Activated B cell treated with CpG ODN at 0.5 μM for 24 hours (primary cell): ENCODE results near the gene AHDC1. TPM values are rescaled to one million over a fixed set of nuclear protein-coding genes. Genes with fewer than 3 reads are reported as not detected.

Experiments used
- ATAC-seq: fragments of 200-7000 bp; cut with Tn5 transposase; one replicate; pipeline ENCODE4 v1.10.0; 2021; ENCODE audit warnings: low read depth, mild to moderate bottlenecking, moderate library complexity
- CTCF ChIA-PET: fragments of 350-600 bp; sonication (Branson Sonifier 250); formaldehyde crosslinking; loops from one replicate; lab custom pipeline; 2021; ENCODE audit warnings: antibody characterized with exemption; lab: Charles Lee
- POLR2A ChIA-PET: fragments of 350-600 bp; sonication (Branson Sonifier 250); formaldehyde crosslinking; loops from one replicate; lab custom pipeline; 2021; ENCODE audit warnings: antibody characterized with exemption; lab: Charles Lee
- DNase-seq: peaks from one replicate; pipeline ENCODE4 v3.0.0; 2022
- H3K27ac Mint-ChIP-seq: one replicate; pipeline ENCODE4 v1.8.0; 2020; ENCODE audit warnings: mixed read lengths
- H3K27me3 Mint-ChIP-seq: one replicate; pipeline ENCODE4 v1.8.0; 2021; ENCODE audit warnings: mixed read lengths
- H3K36me3 Mint-ChIP-seq: one replicate; pipeline ENCODE4 v1.8.0; 2021; ENCODE audit warnings: low read depth, mixed read lengths
- H3K4me1 Mint-ChIP-seq: one replicate; pipeline ENCODE4 v1.8.0; 2021; ENCODE audit warnings: mixed read lengths
- H3K4me3 Mint-ChIP-seq: one replicate; pipeline ENCODE4 v1.8.0; 2020; ENCODE audit warnings: mild to moderate bottlenecking, mixed read lengths
- H3K9me3 Mint-ChIP-seq: one replicate; pipeline ENCODE4 v1.8.0; 2020; ENCODE audit warnings: mixed read lengths
- intact Hi-C: fragments of 100-400 bp; cut with micrococcal nuclease; formaldehyde crosslinking; loops from one replicate; pipeline ENCODE4 v1.15.1; 2024
- total RNA-seq: library from RNA; stranded (reverse); gene quantifications from 2 replicates; pipeline ENCODE4 v1.2.3, GENCODE V29; 2022
- TF ChIP-seq, protein P1 (sequence below): fragments of 200-600 bp; IDR thresholded peaks from one replicate; pipeline ENCODE4 v1.8.0; 2022; ENCODE audit warnings: antibody characterized with exemption, mild to moderate bottlenecking

Gene AHDC1
- total RNA-seq, 1 donor from 2014 or later = 22.4 TPM

DNA sequence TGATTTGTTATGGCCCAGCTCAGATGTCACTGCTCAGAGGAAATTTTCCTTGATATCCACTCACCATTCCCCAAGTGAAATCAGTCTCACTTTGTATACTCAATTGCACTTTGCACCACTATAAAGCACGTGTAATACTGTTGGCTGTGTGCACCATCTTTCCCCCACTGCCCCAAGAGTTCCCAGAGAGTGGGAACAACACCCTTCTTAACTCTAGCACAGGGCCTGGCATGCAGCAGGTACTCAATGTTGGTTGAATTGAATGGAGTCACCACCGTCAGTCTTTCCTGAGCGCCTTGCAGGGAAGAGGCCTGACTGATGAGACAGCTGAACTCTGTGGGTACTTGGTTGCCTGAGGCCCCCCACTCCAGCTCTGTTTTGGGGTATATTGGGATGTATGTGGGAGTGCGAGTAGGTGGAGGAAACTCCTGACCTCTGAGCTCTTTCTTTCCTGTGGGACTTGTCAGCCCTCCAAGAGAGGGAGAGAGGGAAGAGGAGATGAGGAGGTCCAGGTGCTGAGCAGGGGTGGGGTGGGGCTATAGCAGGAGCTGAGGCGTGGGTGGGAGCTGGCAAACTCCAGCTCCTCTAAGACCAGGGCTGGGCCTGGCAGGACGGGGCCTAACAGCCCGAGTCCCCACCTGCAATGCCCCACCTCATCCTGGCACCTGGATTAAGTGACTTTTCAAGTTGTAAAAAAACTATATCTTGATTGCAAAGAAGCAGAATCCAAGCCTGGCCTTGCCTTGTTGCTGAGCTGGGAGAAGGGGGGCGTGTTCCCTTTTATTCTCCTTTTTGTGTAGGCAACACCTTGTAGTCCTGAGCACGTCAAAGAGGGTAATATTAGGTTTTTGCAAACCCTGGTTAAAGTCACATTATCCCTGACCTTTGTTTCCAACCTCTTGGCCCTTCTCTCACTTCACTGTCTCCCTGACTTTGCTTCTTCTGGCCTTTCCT lies 94.5 kb downstream of the AHDC1 start:
- TF ChIP-seq, protein P1, sequence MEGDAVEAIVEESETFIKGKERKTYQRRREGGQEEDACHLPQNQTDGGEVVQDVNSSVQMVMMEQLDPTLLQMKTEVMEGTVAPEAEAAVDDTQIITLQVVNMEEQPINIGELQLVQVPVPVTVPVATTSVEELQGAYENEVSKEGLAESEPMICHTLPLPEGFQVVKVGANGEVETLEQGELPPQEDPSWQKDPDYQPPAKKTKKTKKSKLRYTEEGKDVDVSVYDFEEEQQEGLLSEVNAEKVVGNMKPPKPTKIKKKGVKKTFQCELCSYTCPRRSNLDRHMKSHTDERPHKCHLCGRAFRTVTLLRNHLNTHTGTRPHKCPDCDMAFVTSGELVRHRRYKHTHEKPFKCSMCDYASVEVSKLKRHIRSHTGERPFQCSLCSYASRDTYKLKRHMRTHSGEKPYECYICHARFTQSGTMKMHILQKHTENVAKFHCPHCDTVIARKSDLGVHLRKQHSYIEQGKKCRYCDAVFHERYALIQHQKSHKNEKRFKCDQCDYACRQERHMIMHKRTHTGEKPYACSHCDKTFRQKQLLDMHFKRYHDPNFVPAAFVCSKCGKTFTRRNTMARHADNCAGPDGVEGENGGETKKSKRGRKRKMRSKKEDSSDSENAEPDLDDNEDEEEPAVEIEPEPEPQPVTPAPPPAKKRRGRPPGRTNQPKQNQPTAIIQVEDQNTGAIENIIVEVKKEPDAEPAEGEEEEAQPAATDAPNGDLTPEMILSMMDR = no peak
- Mint-ChIP-seq H3K36me3 (no peaks in the 10 kb centered on the region), H3K27ac (no peak overlapping the region), H3K4me1 (no peaks in the 10 kb centered on the region), H3K4me3 (no peak overlapping the region), H3K9me3 (no peaks in the 10 kb centered on the region), H3K27me3 (no peaks in the 10 kb centered on the region)
- ChIA-PET POLR2A (interaction anchor here (0.6 kb wide), 1 partner anchor 10 kb away, joined by 4 read pairs; no protein-coding TSS in a partner anchor), CTCF (interaction anchor here (2.1 kb wide), 1 partner anchor 93 kb away, joined by 6 read pairs; no protein-coding TSS in a partner anchor)
- DNase-seq (no peak), ATAC-seq (no peak)
- intact Hi-C loops = no loop called here

DNA sequence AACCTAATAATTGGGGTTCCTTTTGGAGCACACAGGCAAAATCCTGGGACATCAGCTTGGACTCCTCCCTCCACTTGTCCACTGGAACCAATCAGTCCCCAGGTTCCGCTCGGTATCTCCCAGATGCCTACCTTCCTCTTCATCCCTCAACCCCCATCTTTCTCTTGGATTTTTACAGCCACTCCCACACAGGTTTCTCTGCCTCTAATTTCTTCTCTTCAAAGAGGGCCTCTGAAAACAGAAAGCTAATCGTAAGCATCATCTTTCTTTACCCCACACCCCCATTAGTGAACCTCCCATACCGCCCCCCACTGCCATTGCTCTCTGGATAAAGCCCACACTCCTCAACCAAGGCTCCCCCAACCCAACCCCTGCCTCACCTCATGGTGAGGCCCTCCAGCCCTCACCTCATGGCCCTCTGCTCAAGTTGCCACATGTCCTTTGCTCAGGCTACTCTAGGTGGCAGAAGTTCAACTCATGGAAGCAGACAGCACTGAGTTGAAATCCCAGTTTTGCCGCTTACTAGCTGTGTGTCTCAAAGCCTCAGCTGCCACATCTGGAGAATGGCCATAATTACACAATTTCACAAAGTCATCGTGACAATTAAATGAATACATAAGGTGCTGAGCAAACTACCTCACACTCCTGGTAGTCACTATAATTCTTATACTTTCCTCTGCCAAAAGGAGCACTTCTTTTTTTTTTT lies 95.8 kb downstream of the AHDC1 start:
- no peaks in the 10 kb centered on the region for H3K4me1 Mint-ChIP-seq
- intact Hi-C loops = no loop called here
- DNase-seq = no peak
- TF ChIP-seq, protein P1 = no peak
- H3K27me3 Mint-ChIP-seq = no peaks in the 10 kb centered on the region
- no peak for ATAC-seq
- H3K27ac Mint-ChIP-seq = no peak overlapping the region
- H3K36me3 Mint-ChIP-seq = no peaks in the 10 kb centered on the region
- ChIA-PET CTCF (interaction anchor here (2.1 kb wide), 1 partner anchor 92 kb away, joined by 6 read pairs; no protein-coding TSS in a partner anchor), POLR2A (interaction anchor here (0.6 kb wide), 2 partner anchors 12 to 16 kb away, joined by 3 to 4 read pairs; no protein-coding TSS in a partner anchor)
- H3K4me3 Mint-ChIP-seq = no peak overlapping the region
- H3K9me3 Mint-ChIP-seq = no peaks in the 10 kb centered on the region

DNA sequence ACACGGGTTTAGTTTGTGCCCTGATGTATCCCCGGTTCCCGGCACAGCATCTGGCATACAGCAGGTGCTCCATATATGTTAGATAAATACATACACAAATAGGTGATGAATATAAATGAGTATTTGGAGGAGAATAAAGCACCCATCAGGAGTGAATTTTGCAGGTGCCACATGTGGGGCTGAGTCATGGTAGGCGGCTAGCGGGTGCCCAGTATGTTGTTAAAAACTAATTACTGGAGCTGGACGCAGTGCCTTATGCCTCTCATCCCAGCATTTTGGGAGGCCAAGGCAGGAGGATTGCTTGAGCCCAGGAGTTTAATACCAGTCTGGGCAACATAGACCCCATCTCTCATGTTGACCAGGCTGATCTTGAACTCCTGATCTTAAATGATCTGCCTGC lies 97.2 kb downstream of the AHDC1 start:
- intact Hi-C loops = no loop called here
- Mint-ChIP-seq H3K9me3 (no peaks in the 10 kb centered on the region), H3K27ac (no peak overlapping the region), H3K27me3 (no peaks in the 10 kb centered on the region), H3K36me3 (no peaks in the 10 kb centered on the region), H3K4me3 (no peak overlapping the region), H3K4me1 (no peaks in the 10 kb centered on the region)
- TF ChIP-seq, protein P1 = no peak
- DNase-seq (no peak), ATAC-seq (no peak)
- ChIA-PET POLR2A (no interaction called here), CTCF (no interaction called here)

DNA sequence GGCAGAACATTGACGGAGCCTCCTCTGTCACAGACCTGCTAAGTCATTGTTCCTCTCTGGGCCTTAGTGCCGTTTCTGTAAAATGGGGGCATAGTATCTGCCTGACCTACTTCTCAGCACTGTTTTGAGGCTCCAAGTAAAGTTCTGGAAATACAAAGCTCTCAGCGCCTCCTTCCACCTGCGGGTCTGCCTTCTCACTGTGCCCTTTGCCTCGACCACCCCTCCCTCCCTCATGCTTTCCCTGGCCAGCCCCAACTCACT lies 98.6 kb downstream of the AHDC1 start:
- CTCF ChIA-PET = interaction anchor here (0.6 kb wide), 1 partner anchor 19 kb away, joined by 3 read pairs; no protein-coding TSS in a partner anchor
- no peak for DNase-seq
- ATAC-seq = no peak
- no peaks in the 10 kb centered on the region for H3K4me1 Mint-ChIP-seq
- H3K9me3 Mint-ChIP-seq = no peaks in the 10 kb centered on the region
- no peaks in the 10 kb centered on the region for H3K27me3 Mint-ChIP-seq
- TF ChIP-seq, protein P1 = no peak
- intact Hi-C loops = no loop called here
- no peaks in the 10 kb centered on the region for H3K36me3 Mint-ChIP-seq
- no peak overlapping the region for H3K27ac Mint-ChIP-seq
- H3K4me3 Mint-ChIP-seq = no peak overlapping the region
- POLR2A ChIA-PET = interaction anchor here (1.3 kb wide), 1 partner anchor 20 kb away, joined by 4 read pairs; no protein-coding TSS in a partner anchor
